Neural crest cell (in vitro differentiated cells): ENCODE data around the gene ACAD11. TPM values are rescaled to one million over a fixed set of nuclear protein-coding genes. Genes with fewer than 3 reads are reported as not detected.

Source experiments
- DNase-seq: peaks from one replicate; pipeline ENCODE4 v3.0.0; 2021; ENCODE audit warnings: low read depth, mixed read lengths, low spot score
- H3K27ac Mint-ChIP-seq: one replicate; pipeline ENCODE4 v1.8.0; 2021; ENCODE audit warnings: mild to moderate bottlenecking, mixed read lengths; ENCODE audit not compliant: unreplicated experiment
- H3K27me3 Mint-ChIP-seq: 2 replicates; pipeline ENCODE4 v1.8.0; 2021; ENCODE audit warnings: low read depth, mild to moderate bottlenecking, mixed read lengths
- H3K36me3 Mint-ChIP-seq: 2 replicates; pipeline ENCODE4 v1.8.0; 2021; ENCODE audit warnings: low read depth, mild to moderate bottlenecking, mixed read lengths
- H3K4me1 Mint-ChIP-seq: 2 replicates; pipeline ENCODE4 v1.8.0; 2021; ENCODE audit warnings: mixed read lengths
- H3K4me3 Mint-ChIP-seq: one replicate; pipeline ENCODE4 v1.8.0; 2021; ENCODE audit warnings: mild to moderate bottlenecking, mixed read lengths
- H3K9me3 Mint-ChIP-seq: 2 replicates; pipeline ENCODE4 v1.8.0; 2021; ENCODE audit warnings: mixed read lengths
- total RNA-seq: library from RNA; stranded (reverse); gene quantifications from 2 replicates; pipeline ENCODE4 v1.2.1, GENCODE V29; 2021
- TF ChIP-seq, protein P1 (sequence below): fragments of 200-600 bp; sonication (generic); conservative IDR thresholded peaks from 2 replicates; pipeline ENCODE4 v1.5.0; 2021; ENCODE audit warnings: antibody characterized with exemption, mild to moderate bottlenecking

ACAD11 gene
- total RNA-seq, 1 donor from 2014 or later, result 16.7 TPM

DNA sequence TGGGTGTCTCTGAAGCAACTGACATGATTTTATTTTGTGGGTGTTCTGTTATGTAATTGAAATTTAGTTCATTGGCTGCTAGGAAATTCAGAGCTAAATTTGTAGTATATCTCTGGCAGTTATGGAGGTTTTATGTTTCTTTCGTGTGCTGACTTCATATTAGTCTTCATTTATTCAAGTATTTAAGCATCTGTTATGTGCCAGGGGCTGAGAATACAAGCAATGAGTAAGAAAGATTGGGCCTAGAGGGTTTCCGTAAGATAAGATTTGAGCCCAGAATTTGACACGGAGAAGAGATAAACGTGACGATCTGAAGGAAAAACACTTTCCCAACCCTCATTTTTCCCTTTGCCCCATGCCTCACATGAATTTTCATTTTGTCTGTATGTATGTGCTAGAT is 137.7 kb downstream of the ACAD11 start:
- H3K27ac Mint-ChIP-seq, result no peak overlapping the region
- H3K4me1 Mint-ChIP-seq, result no peaks in the 10 kb centered on the region
- no peaks in the 10 kb centered on the region for H3K27me3 Mint-ChIP-seq
- no peaks in the 10 kb centered on the region for H3K9me3 Mint-ChIP-seq
- DNase-seq, result no peak
- H3K4me3 Mint-ChIP-seq, result no peak overlapping the region
- H3K36me3 Mint-ChIP-seq, result peaks cover 25% of the 10 kb centered on the region
- TF ChIP-seq, protein P1, sequence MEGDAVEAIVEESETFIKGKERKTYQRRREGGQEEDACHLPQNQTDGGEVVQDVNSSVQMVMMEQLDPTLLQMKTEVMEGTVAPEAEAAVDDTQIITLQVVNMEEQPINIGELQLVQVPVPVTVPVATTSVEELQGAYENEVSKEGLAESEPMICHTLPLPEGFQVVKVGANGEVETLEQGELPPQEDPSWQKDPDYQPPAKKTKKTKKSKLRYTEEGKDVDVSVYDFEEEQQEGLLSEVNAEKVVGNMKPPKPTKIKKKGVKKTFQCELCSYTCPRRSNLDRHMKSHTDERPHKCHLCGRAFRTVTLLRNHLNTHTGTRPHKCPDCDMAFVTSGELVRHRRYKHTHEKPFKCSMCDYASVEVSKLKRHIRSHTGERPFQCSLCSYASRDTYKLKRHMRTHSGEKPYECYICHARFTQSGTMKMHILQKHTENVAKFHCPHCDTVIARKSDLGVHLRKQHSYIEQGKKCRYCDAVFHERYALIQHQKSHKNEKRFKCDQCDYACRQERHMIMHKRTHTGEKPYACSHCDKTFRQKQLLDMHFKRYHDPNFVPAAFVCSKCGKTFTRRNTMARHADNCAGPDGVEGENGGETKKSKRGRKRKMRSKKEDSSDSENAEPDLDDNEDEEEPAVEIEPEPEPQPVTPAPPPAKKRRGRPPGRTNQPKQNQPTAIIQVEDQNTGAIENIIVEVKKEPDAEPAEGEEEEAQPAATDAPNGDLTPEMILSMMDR, result no peak

DNA sequence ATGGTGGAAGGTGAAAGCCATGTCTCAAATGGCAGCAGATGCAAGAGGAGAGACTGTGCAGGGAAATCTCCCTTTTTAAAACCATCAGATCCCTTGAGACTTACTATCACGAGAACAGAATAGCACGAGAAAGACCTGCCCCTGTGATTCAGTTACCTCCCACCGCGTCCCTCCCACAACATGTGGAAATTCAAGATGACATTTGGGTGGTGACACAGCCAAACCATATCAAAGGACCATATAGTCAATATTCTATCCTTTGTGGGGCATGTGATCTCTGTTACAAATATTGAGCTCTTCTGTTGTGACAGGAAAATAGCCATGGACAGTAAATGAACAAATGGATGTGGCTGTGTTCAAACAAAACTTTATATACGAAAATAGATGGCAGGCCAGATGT is 139.7 kb downstream of the ACAD11 start:
- Mint-ChIP-seq H3K4me3 (no peak overlapping the region), H3K4me1 (no peaks in the 10 kb centered on the region), H3K36me3 (peaks cover 22% of the 10 kb centered on the region), H3K27me3 (no peaks in the 10 kb centered on the region), H3K9me3 (no peaks in the 10 kb centered on the region), H3K27ac (peak overlapping the region; percentile 92)
- TF ChIP-seq, protein P1, result no peak
- no peak for DNase-seq

DNA sequence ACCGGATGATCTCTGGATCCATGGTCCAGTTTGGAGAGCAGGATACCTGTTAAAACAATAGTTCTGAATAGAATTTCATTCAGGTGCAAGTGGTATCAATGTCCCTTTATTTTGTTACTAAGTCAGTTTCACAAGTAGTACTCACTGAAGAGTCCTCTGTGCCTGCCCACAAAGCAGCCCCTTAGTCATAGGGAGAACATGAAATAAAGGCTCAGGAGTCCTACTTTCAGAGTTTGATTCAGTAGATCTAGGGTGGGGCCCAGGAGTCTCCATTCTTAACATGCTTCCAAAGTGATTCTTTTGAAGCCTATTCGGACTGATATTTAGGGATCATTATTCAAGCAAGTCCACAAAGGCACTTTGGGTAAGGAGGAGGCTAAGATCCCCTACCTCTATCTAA is 142.3 kb downstream of the ACAD11 start:
- DNase-seq, result no peak
- Mint-ChIP-seq H3K27me3 (no peaks in the 10 kb centered on the region), H3K27ac (no peak overlapping the region), H3K9me3 (no peaks in the 10 kb centered on the region), H3K36me3 (peaks cover 22% of the 10 kb centered on the region), H3K4me1 (no peaks in the 10 kb centered on the region), H3K4me3 (no peak overlapping the region)
- TF ChIP-seq, protein P1, result no peak

DNA sequence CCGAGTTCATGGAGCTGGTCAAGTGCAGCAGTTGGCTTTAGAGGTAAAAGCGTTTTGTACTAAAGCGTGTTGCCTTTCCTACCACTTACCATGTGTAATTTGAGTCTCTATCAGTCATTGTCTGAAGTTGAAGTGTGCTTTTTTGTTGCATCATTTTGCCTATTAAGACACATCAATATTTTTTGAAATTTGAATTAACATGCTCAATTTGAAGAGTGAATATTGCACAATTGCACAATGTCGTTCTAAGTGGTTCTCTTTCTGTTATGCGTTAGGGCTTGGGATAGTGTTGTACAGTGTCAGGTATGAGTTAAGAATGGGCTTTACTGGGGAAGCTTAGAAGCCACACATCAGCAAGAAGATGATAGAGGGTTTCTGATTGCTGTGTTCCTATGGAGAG is 146.6 kb downstream of the ACAD11 start:
- Mint-ChIP-seq H3K9me3 (no peaks in the 10 kb centered on the region), H3K4me3 (no peak overlapping the region), H3K36me3 (peaks cover 21% of the 10 kb centered on the region), H3K27ac (no peak overlapping the region), H3K27me3 (no peaks in the 10 kb centered on the region), H3K4me1 (no peaks in the 10 kb centered on the region)
- no peak for DNase-seq
- TF ChIP-seq, protein P1, result no peak

DNA sequence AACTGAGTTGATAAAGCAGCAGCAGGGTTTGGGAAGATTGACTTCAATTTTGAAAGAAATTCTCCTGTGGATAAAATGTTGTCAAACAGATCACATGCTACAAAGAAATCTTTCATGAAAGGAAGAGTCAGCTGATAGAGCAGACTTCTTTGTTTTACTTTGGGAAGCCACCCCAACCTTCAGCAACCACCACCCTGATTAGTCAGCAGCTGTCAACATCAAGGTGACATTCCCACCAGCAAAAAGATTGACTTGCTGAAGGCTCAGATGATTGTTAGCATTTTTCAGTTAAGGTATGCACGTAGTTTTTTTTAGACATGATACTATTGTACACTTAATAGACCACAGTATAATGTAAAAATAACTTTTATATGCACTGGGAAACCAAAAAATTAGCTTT is 150.1 kb downstream of the ACAD11 start:
- no peak for DNase-seq
- Mint-ChIP-seq H3K36me3 (peaks cover 27% of the 10 kb centered on the region), H3K4me1 (no peaks in the 10 kb centered on the region), H3K4me3 (no peak overlapping the region), H3K27ac (no peak overlapping the region), H3K27me3 (no peaks in the 10 kb centered on the region), H3K9me3 (no peaks in the 10 kb centered on the region)
- TF ChIP-seq, protein P1, result no peak

DNA sequence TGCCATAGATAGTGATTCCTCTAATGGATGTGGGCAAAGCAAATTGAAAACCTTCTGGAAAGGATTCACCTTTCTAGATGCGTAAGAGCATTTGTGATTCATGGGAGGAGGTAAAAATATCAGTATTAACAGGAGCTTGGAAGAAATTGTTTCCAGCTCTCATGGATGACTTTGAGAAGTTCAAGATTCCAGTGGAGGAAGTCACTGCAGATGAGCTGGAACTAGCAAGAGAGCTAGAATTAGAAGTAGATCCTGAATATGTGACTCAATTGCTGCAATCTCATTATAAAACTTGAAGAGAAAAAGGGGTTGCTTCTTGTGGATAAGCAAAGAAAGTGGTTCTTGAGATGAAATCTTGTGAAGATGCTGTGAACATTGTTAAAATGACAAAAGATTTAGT is 150.5 kb downstream of the ACAD11 start:
- TF ChIP-seq, protein P1, result no peak
- no peak for DNase-seq
- peaks cover 24% of the 10 kb centered on the region for H3K36me3 Mint-ChIP-seq
- no peak overlapping the region for H3K27ac Mint-ChIP-seq
- H3K4me3 Mint-ChIP-seq, result no peak overlapping the region
- H3K27me3 Mint-ChIP-seq, result no peaks in the 10 kb centered on the region
- H3K4me1 Mint-ChIP-seq, result no peaks in the 10 kb centered on the region
- H3K9me3 Mint-ChIP-seq, result no peaks in the 10 kb centered on the region
